B cell (primary cell): ENCODE measurements around the gene EZH2.

ENCODE experiments used
- CTCF ChIP-seq: fragments of 200-600 bp; IDR thresholded peaks from one replicate; pipeline ENCODE4 v1.8.0; 2022; ENCODE audit warnings: antibody characterized with exemption, mild to moderate bottlenecking
- EZH2 ChIP-seq: IDR thresholded peaks from 2 replicates; pipeline ENCODE4 v1.6.1; 2012; ENCODE audit warnings: borderline replicate concordance, low read depth, mild to moderate bottlenecking, moderate library complexity, low read length; ENCODE audit not compliant: insufficient read depth, poor library complexity, severe bottlenecking

GRCh38 chr7:148850564-148850963 is 33.5 kb downstream of the EZH2 start:
- TF ChIP-seq CTCF = no peak
- no peak for TF ChIP-seq EZH2
